Sigmoid colon (tissue), 4 donors: ENCODE results near the gene CCDC146.
"Not testable (repeated sequence)": the region's sequence is repeated elsewhere in the genome, so short reads cannot be mapped to it uniquely, and the experiment has no call there.

Experiments used
- CTCF ChIP-seq, 4 experiments: fragments of 450-650 bp in 3 of 4; fragments of 200-600 bp in 1 of 4; IDR thresholded peaks; one replicate each; pipeline ENCODE4 v1.5.1; 2016 to 2019; ENCODE audit warnings: antibody characterized with exemption in 4 of 4, mild to moderate bottlenecking in 3 of 4, moderate library complexity in 2 of 4
- POLR2A ChIP-seq, 2 donors: fragments of 450-650 bp; IDR thresholded peaks; one replicate each; pipeline ENCODE4 v1.6.1; 2016; ENCODE audit warnings: antibody characterized with exemption in 2 of 2, mild to moderate bottlenecking in 2 of 2, moderate library complexity in 2 of 2
- POLR2AphosphoS5 ChIP-seq, 4 donors: sonication (generic); formaldehyde crosslinking; IDR thresholded peaks; one replicate each; pipeline ENCODE4 v1.6.1; 2017; ENCODE audit warnings: antibody characterized with exemption in 4 of 4

GRCh38 chr7:77079624-77080023 lies 42.8 kb upstream of the CCDC146 start:
- not testable (repeated sequence) for TF ChIP-seq CTCF, POLR2AphosphoS5, POLR2A (IDR thresholded peaks at IDR 0.05)
